Measurements from ENCODE around the gene CADM3. TPM values are rescaled to one million over a fixed set of nuclear protein-coding genes. Genes with fewer than 3 reads are reported as not detected.

CADM3 gene
- total RNA-seq, 1 donor from 2014 or later, result 0.35 TPM

- H3K4me1 Mint-ChIP-seq (ENCODE audit: low read depth), result no peaks in the 10 kb centered on the region
- H3K36me3 Mint-ChIP-seq (ENCODE audit: low read depth), result no peaks in the 10 kb centered on the region
- H3K9me3 Mint-ChIP-seq (ENCODE audit: low read depth), result no peaks in the 10 kb centered on the region
- H3K27ac Mint-ChIP-seq (ENCODE audit: unreplicated experiment), result no peak overlapping the region
- TF ChIP-seq, protein P1, sequence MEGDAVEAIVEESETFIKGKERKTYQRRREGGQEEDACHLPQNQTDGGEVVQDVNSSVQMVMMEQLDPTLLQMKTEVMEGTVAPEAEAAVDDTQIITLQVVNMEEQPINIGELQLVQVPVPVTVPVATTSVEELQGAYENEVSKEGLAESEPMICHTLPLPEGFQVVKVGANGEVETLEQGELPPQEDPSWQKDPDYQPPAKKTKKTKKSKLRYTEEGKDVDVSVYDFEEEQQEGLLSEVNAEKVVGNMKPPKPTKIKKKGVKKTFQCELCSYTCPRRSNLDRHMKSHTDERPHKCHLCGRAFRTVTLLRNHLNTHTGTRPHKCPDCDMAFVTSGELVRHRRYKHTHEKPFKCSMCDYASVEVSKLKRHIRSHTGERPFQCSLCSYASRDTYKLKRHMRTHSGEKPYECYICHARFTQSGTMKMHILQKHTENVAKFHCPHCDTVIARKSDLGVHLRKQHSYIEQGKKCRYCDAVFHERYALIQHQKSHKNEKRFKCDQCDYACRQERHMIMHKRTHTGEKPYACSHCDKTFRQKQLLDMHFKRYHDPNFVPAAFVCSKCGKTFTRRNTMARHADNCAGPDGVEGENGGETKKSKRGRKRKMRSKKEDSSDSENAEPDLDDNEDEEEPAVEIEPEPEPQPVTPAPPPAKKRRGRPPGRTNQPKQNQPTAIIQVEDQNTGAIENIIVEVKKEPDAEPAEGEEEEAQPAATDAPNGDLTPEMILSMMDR (IDR thresholded peaks at IDR 0.05), result no peak
- H3K27me3 Mint-ChIP-seq (ENCODE audit: low read depth), result peaks cover 7% of the 10 kb centered on the region
- no peak overlapping the region for H3K4me3 Mint-ChIP-seq (ENCODE audit: unreplicated experiment)
- no peak for DNase-seq (ENCODE audit: low spot score)
These were observed 57.1 kb downstream of the CADM3 start for GRCh38 chr1:159228554-159228953.

- Mint-ChIP-seq H3K27me3 (ENCODE audit: low read depth) (peaks cover 7% of the 10 kb centered on the region), H3K36me3 (ENCODE audit: low read depth) (no peaks in the 10 kb centered on the region), H3K4me3 (ENCODE audit: unreplicated experiment) (no peak overlapping the region), H3K4me1 (ENCODE audit: low read depth) (no peaks in the 10 kb centered on the region), H3K9me3 (ENCODE audit: low read depth) (no peaks in the 10 kb centered on the region), H3K27ac (ENCODE audit: unreplicated experiment) (no peak overlapping the region)
- TF ChIP-seq, protein P1 (IDR thresholded peaks at IDR 0.05), result no peak
- no peak for DNase-seq (ENCODE audit: low spot score)
These were observed 58.0 kb downstream of the CADM3 start for GRCh38 chr1:159229260-159229885.

- no peak for DNase-seq (ENCODE audit: low spot score)
- Mint-ChIP-seq H3K27me3 (ENCODE audit: low read depth) (peaks cover 7% of the 10 kb centered on the region), H3K9me3 (ENCODE audit: low read depth) (no peaks in the 10 kb centered on the region), H3K36me3 (ENCODE audit: low read depth) (no peaks in the 10 kb centered on the region), H3K27ac (ENCODE audit: unreplicated experiment) (no peak overlapping the region), H3K4me3 (ENCODE audit: unreplicated experiment) (no peak overlapping the region), H3K4me1 (ENCODE audit: low read depth) (no peaks in the 10 kb centered on the region)
- TF ChIP-seq, protein P1 (IDR thresholded peaks at IDR 0.05), result no peak
These were observed 58.5 kb downstream of the CADM3 start for GRCh38 chr1:159229896-159230295.

- Mint-ChIP-seq H3K36me3 (ENCODE audit: low read depth) (no peaks in the 10 kb centered on the region), H3K4me3 (ENCODE audit: unreplicated experiment) (no peak overlapping the region), H3K27ac (ENCODE audit: unreplicated experiment) (no peak overlapping the region), H3K4me1 (ENCODE audit: low read depth) (no peaks in the 10 kb centered on the region), H3K27me3 (ENCODE audit: low read depth) (no peaks in the 10 kb centered on the region), H3K9me3 (ENCODE audit: low read depth) (peaks cover 23% of the 10 kb centered on the region)
- no peak for DNase-seq (ENCODE audit: low spot score)
- TF ChIP-seq, protein P1 (IDR thresholded peaks at IDR 0.05), result no peak
These were observed 68.3 kb downstream of the CADM3 start for GRCh38 chr1:159239551-159240220.

GRCh38 chr1:159247266-159247665, 75.9 kb downstream of the CADM3 start:
- no peaks in the 10 kb centered on the region for H3K4me1 Mint-ChIP-seq (ENCODE audit: low read depth)
- no peak overlapping the region for H3K27ac Mint-ChIP-seq (ENCODE audit: unreplicated experiment)
- H3K36me3 Mint-ChIP-seq (ENCODE audit: low read depth), result no peaks in the 10 kb centered on the region
- no peak overlapping the region for H3K4me3 Mint-ChIP-seq (ENCODE audit: unreplicated experiment)
- no peaks in the 10 kb centered on the region for H3K27me3 Mint-ChIP-seq (ENCODE audit: low read depth)
- TF ChIP-seq, protein P1 (IDR thresholded peaks at IDR 0.05), result no peak
- H3K9me3 Mint-ChIP-seq (ENCODE audit: low read depth), result peaks cover 39% of the 10 kb centered on the region
- no peak for DNase-seq (ENCODE audit: low spot score)

All from chondrocyte (in vitro differentiated cells).